Astrocyte (in vitro differentiated cells and primary cell): ENCODE measurements around the gene SHB. TPM values are rescaled to one million over a fixed set of nuclear protein-coding genes. Genes with fewer than 3 reads are reported as not detected.

Experiments used
- DNase-seq: peaks from one replicate; pipeline ENCODE4 v3.0.0-alpha.2; 2010; ENCODE audit warnings: low read depth
- FAIRE-seq: peaks from 2 replicates; lab custom pipeline; 2011; peaks lifted over from hg19 to GRCh38; lab: Jason Lieb, UNC
- H2AFZ ChIP-seq: 2 replicates; pipeline ENCODE4 v1.6.0; 2012; ENCODE audit warnings: low read depth, low read length, inconsistent platforms
- H3K27ac ChIP-seq: 2 replicates; pipeline ENCODE4 v1.5.1; 2011; ENCODE audit warnings: low read depth, low read length, inconsistent platforms
- H3K27me3 ChIP-seq: 2 replicates; pipeline ENCODE4 v1.6.0; 2011; ENCODE audit warnings: low read length, inconsistent platforms; ENCODE audit not compliant: insufficient read depth
- H3K36me3 ChIP-seq: 2 replicates; pipeline ENCODE4 v1.5.1; 2011; ENCODE audit warnings: low read length, inconsistent platforms; ENCODE audit not compliant: insufficient read depth
- H3K4me1 ChIP-seq: 2 replicates; pipeline ENCODE4 v1.5.1; 2011; ENCODE audit warnings: low read length, inconsistent platforms; ENCODE audit not compliant: insufficient read depth
- H3K4me2 ChIP-seq: 2 replicates; pipeline ENCODE4 v1.6.0; 2012; ENCODE audit warnings: low read length, inconsistent platforms
- H3K4me3 ChIP-seq: 2 replicates; pipeline ENCODE4 v1.5.1; 2011; ENCODE audit warnings: low read depth, mild to moderate bottlenecking, low read length, inconsistent platforms; ENCODE audit not compliant: insufficient read depth
- H3K79me2 ChIP-seq: 2 replicates; pipeline ENCODE4 v1.6.0; 2012; ENCODE audit warnings: mild to moderate bottlenecking, low read length, inconsistent platforms; ENCODE audit not compliant: insufficient read depth
- H3K9ac ChIP-seq: 2 replicates; pipeline ENCODE4 v1.6.0; 2012; ENCODE audit warnings: mild to moderate bottlenecking, low read length, inconsistent platforms
- H3K9me3 ChIP-seq: 2 replicates; pipeline ENCODE4 v1.5.1; 2012; ENCODE audit warnings: low read depth, mild to moderate bottlenecking, low read length, inconsistent platforms; ENCODE audit not compliant: insufficient read depth
- H4K20me1 ChIP-seq: 2 replicates; pipeline ENCODE4 v1.6.0; 2012; ENCODE audit warnings: low read length, inconsistent platforms; ENCODE audit not compliant: insufficient read depth
- H3K27ac Mint-ChIP-seq: one replicate; pipeline ENCODE4 v1.8.0; 2021; ENCODE audit warnings: mild to moderate bottlenecking, mixed read lengths; ENCODE audit not compliant: unreplicated experiment
- H3K27me3 Mint-ChIP-seq: one replicate; pipeline ENCODE4 v1.8.0; 2021; ENCODE audit warnings: low read depth, mixed read lengths; ENCODE audit not compliant: unreplicated experiment
- H3K36me3 Mint-ChIP-seq: one replicate; pipeline ENCODE4 v1.8.0; 2021; ENCODE audit warnings: low read depth, mixed read lengths; ENCODE audit not compliant: unreplicated experiment
- H3K4me1 Mint-ChIP-seq: one replicate; pipeline ENCODE4 v1.8.0; 2021; ENCODE audit warnings: low read depth, mixed read lengths; ENCODE audit not compliant: unreplicated experiment
- H3K4me3 Mint-ChIP-seq: one replicate; pipeline ENCODE4 v1.8.0; 2021; ENCODE audit warnings: mild to moderate bottlenecking, moderate library complexity, mixed read lengths; ENCODE audit not compliant: unreplicated experiment
- H3K9me3 Mint-ChIP-seq: one replicate; pipeline ENCODE4 v1.8.0; 2021; ENCODE audit warnings: mild to moderate bottlenecking, mixed read lengths; ENCODE audit not compliant: unreplicated experiment
- CTCF ChIP-seq: IDR thresholded peaks from 2 replicates; pipeline ENCODE4 v1.5.1; 2011; ENCODE audit warnings: low read depth, mild to moderate bottlenecking, inconsistent platforms, low read length, moderate library complexity; ENCODE audit not compliant: insufficient read depth
- EZH2 ChIP-seq: IDR thresholded peaks from 2 replicates; pipeline ENCODE4 v1.6.1; 2012; ENCODE audit warnings: mild to moderate bottlenecking, low read length, inconsistent platforms; ENCODE audit not compliant: insufficient read depth
- total RNA-seq: library from RNA; stranded (reverse); gene quantifications from 2 replicates; pipeline ENCODE4 v1.2.1, GENCODE V29; 2021

The SHB gene
- total RNA-seq, 1 donor from 2014 or later = 53.4 TPM

GRCh38 chr9:37904445-37905130, 164.4 kb downstream of the SHB start:
- DNase-seq = no peak
- no peaks in the 10 kb centered on the region for H3K27me3 Mint-ChIP-seq
- no peaks in the 10 kb centered on the region for H3K9me3 ChIP-seq

GRCh38 chr9:37903647-37904444, 165.2 kb downstream of the SHB start, which contains the start of gene SLC25A51:
Gene SLC25A51 (minus strand): TSS chr9:37904127. CDS start chr9:37888550, 15,577 bp downstream.
- TF ChIP-seq CTCF = peak; percentile 85
- TF ChIP-seq EZH2 = no peak
- H3K4me3 Mint-ChIP-seq = peak within 1 kb of the TSS; percentile 93
- FAIRE-seq (no peak), DNase-seq (peak; percentile 81)
- Histone ChIP-seq H3K9me3 (no peaks in the 10 kb centered on the region), H3K4me1 (peaks cover 20% of the 10 kb centered on the region), H3K36me3 (no peaks in the 10 kb centered on the region), H3K4me3 (peak within 1 kb of the TSS; percentile 92), H2AFZ (peak within 1 kb of the TSS; percentile 77), H3K79me2 (peaks cover 41% of the 10 kb centered on the region), H4K20me1 (peaks cover 32% of the 10 kb centered on the region), H3K27me3 (no peaks in the 10 kb centered on the region), H3K4me2 (peak within 1 kb of the TSS; percentile 90), H3K9ac (peak within 1 kb of the TSS; percentile 87), H3K27ac (peak within 1 kb of the TSS; percentile 73)
- peaks cover 23% of the 10 kb centered on the region for H3K4me1 Mint-ChIP-seq
- no peaks in the 10 kb centered on the region for H3K9me3 Mint-ChIP-seq
- H3K27ac Mint-ChIP-seq = peak within 1 kb of the TSS; percentile 91
- no peaks in the 10 kb centered on the region for H3K27me3 Mint-ChIP-seq
- peaks cover 3% of the 10 kb centered on the region for H3K36me3 Mint-ChIP-seq

More at GRCh38 chr9:37904445-37905130, 164.4 kb downstream of the SHB start:
- Mint-ChIP-seq H3K4me3 (peak overlapping the region; percentile 86), H3K9me3 (no peaks in the 10 kb centered on the region), H3K27ac (peak overlapping the region; percentile 91), H3K4me1 (peaks cover 25% of the 10 kb centered on the region), H3K36me3 (peaks cover 3% of the 10 kb centered on the region)
- Histone ChIP-seq H3K9ac (peak overlapping the region; percentile 87), H3K36me3 (no peaks in the 10 kb centered on the region), H3K4me1 (peaks cover 20% of the 10 kb centered on the region), H3K27me3 (no peaks in the 10 kb centered on the region), H3K27ac (peak overlapping the region; percentile 73), H3K4me2 (peak overlapping the region; percentile 90), H4K20me1 (peaks cover 32% of the 10 kb centered on the region), H3K4me3 (peak overlapping the region; percentile 92), H2AFZ (peak overlapping the region; percentile 77), H3K79me2 (peaks cover 41% of the 10 kb centered on the region)
- TF ChIP-seq EZH2 (no peak), CTCF (no peak)
- no peak for FAIRE-seq
